ENCODE measurements around the gene P3H3.

Gene P3H3

GRCh38 chr12:6831450-6831995 is 3.3 kb downstream of the P3H3 start:
- H3K9me3 ChIP-seq (ENCODE audit: control insufficient read depth, low read length): no peaks in the 10 kb centered on the region
- no peaks in the 10 kb centered on the region for H3K36me3 ChIP-seq (ENCODE audit: control insufficient read depth, insufficient read depth, low read length)
- H3K4me3 ChIP-seq (ENCODE audit: low read length): no peak overlapping the region
- peaks cover 40% of the 10 kb centered on the region for H3K27me3 ChIP-seq (ENCODE audit: control insufficient read depth, insufficient read depth, low read length)
- H3K9ac ChIP-seq (ENCODE audit: low read length): no peak overlapping the region
- peaks cover 21% of the 10 kb centered on the region for H3K4me1 ChIP-seq (ENCODE audit: control insufficient read depth, insufficient read depth, low read length)

- no peaks in the 10 kb centered on the region for H3K36me3 ChIP-seq (ENCODE audit: control insufficient read depth, insufficient read depth, low read length)
These were observed 3.9 kb downstream of the P3H3 start for GRCh38 chr12:6832125-6832524.

GRCh38 chr12:6833189-6833890 is 5.1 kb downstream of the P3H3 start:
- H3K27me3 ChIP-seq (ENCODE audit: control insufficient read depth, insufficient read depth, low read length): peaks cover 24% of the 10 kb centered on the region
- H3K36me3 ChIP-seq (ENCODE audit: control insufficient read depth, insufficient read depth, low read length): no peaks in the 10 kb centered on the region
- no peak overlapping the region for H3K4me3 ChIP-seq (ENCODE audit: low read length)
- peaks cover 14% of the 10 kb centered on the region for H3K4me1 ChIP-seq (ENCODE audit: control insufficient read depth, insufficient read depth, low read length)
- no peaks in the 10 kb centered on the region for H3K9me3 ChIP-seq (ENCODE audit: control insufficient read depth, low read length)
- no peak overlapping the region for H3K9ac ChIP-seq (ENCODE audit: low read length)

More at GRCh38 chr12:6832125-6832524, 3.9 kb downstream of the P3H3 start:
- Histone ChIP-seq H3K4me3 (ENCODE audit: low read length) (no peak overlapping the region), H3K9me3 (ENCODE audit: control insufficient read depth, low read length) (no peaks in the 10 kb centered on the region), H3K27me3 (ENCODE audit: control insufficient read depth, insufficient read depth, low read length) (peaks cover 34% of the 10 kb centered on the region), H3K9ac (ENCODE audit: low read length) (no peak overlapping the region), H3K4me1 (ENCODE audit: control insufficient read depth, insufficient read depth, low read length) (peaks cover 19% of the 10 kb centered on the region)

GRCh38 chr12:6834254-6834653 is 6.0 kb downstream of the P3H3 start:
- H3K9me3 ChIP-seq (ENCODE audit: control insufficient read depth, low read length): no peaks in the 10 kb centered on the region
- peaks cover 18% of the 10 kb centered on the region for H3K27me3 ChIP-seq (ENCODE audit: control insufficient read depth, insufficient read depth, low read length)
- H3K4me1 ChIP-seq (ENCODE audit: control insufficient read depth, insufficient read depth, low read length): peaks cover 11% of the 10 kb centered on the region
- H3K4me3 ChIP-seq (ENCODE audit: low read length): no peak overlapping the region
- H3K9ac ChIP-seq (ENCODE audit: low read length): no peak overlapping the region
- H3K36me3 ChIP-seq (ENCODE audit: control insufficient read depth, insufficient read depth, low read length): no peaks in the 10 kb centered on the region

GRCh38 chr12:6834873-6835272 is 6.7 kb downstream of the P3H3 start:
- Histone ChIP-seq H3K36me3 (ENCODE audit: control insufficient read depth, insufficient read depth, low read length) (no peaks in the 10 kb centered on the region), H3K4me3 (ENCODE audit: low read length) (no peak overlapping the region), H3K4me1 (ENCODE audit: control insufficient read depth, insufficient read depth, low read length) (peaks cover 5% of the 10 kb centered on the region), H3K27me3 (ENCODE audit: control insufficient read depth, insufficient read depth, low read length) (peaks cover 12% of the 10 kb centered on the region), H3K9me3 (ENCODE audit: control insufficient read depth, low read length) (no peaks in the 10 kb centered on the region), H3K9ac (ENCODE audit: low read length) (no peak overlapping the region)

GRCh38 chr12:6836851-6837250 is 8.6 kb downstream of the P3H3 start:
- no peaks in the 10 kb centered on the region for H3K27me3 ChIP-seq (ENCODE audit: control insufficient read depth, insufficient read depth, low read length)
- H3K4me3 ChIP-seq (ENCODE audit: low read length): no peak overlapping the region
- H3K9me3 ChIP-seq (ENCODE audit: control insufficient read depth, low read length): no peaks in the 10 kb centered on the region
- no peaks in the 10 kb centered on the region for H3K36me3 ChIP-seq (ENCODE audit: control insufficient read depth, insufficient read depth, low read length)
- peaks cover 13% of the 10 kb centered on the region for H3K4me1 ChIP-seq (ENCODE audit: control insufficient read depth, insufficient read depth, low read length)
- no peak overlapping the region for H3K9ac ChIP-seq (ENCODE audit: low read length)

- Histone ChIP-seq H3K9ac (ENCODE audit: low read length) (no peak overlapping the region), H3K27me3 (ENCODE audit: control insufficient read depth, insufficient read depth, low read length) (no peaks in the 10 kb centered on the region), H3K4me3 (ENCODE audit: low read length) (no peak overlapping the region), H3K4me1 (ENCODE audit: control insufficient read depth, insufficient read depth, low read length) (peaks cover 16% of the 10 kb centered on the region), H3K9me3 (ENCODE audit: control insufficient read depth, low read length) (no peaks in the 10 kb centered on the region), H3K36me3 (ENCODE audit: control insufficient read depth, insufficient read depth, low read length) (no peaks in the 10 kb centered on the region)
These were observed 9.3 kb downstream of the P3H3 start for GRCh38 chr12:6837370-6838060.

- no peaks in the 10 kb centered on the region for H3K27me3 ChIP-seq (ENCODE audit: control insufficient read depth, insufficient read depth, low read length)
- H3K36me3 ChIP-seq (ENCODE audit: control insufficient read depth, insufficient read depth, low read length): no peaks in the 10 kb centered on the region
- peaks cover 26% of the 10 kb centered on the region for H3K4me1 ChIP-seq (ENCODE audit: control insufficient read depth, insufficient read depth, low read length)
- H3K4me3 ChIP-seq (ENCODE audit: low read length): no peak overlapping the region
- H3K9me3 ChIP-seq (ENCODE audit: control insufficient read depth, low read length): no peaks in the 10 kb centered on the region
- no peak overlapping the region for H3K9ac ChIP-seq (ENCODE audit: low read length)
These were observed 10.6 kb downstream of the P3H3 start for GRCh38 chr12:6838854-6839253.

GRCh38 chr12:6839482-6840201 is 11.4 kb downstream of the P3H3 start:
- H3K4me1 ChIP-seq (ENCODE audit: control insufficient read depth, insufficient read depth, low read length): peaks cover 26% of the 10 kb centered on the region
- H3K9ac ChIP-seq (ENCODE audit: low read length): no peak overlapping the region
- H3K36me3 ChIP-seq (ENCODE audit: control insufficient read depth, insufficient read depth, low read length): no peaks in the 10 kb centered on the region
- no peaks in the 10 kb centered on the region for H3K9me3 ChIP-seq (ENCODE audit: control insufficient read depth, low read length)
- no peak overlapping the region for H3K4me3 ChIP-seq (ENCODE audit: low read length)
- H3K27me3 ChIP-seq (ENCODE audit: control insufficient read depth, insufficient read depth, low read length): no peaks in the 10 kb centered on the region

- Histone ChIP-seq H3K4me3 (ENCODE audit: low read length) (no peak overlapping the region), H3K4me1 (ENCODE audit: control insufficient read depth, insufficient read depth, low read length) (peaks cover 26% of the 10 kb centered on the region), H3K27me3 (ENCODE audit: control insufficient read depth, insufficient read depth, low read length) (no peaks in the 10 kb centered on the region), H3K9me3 (ENCODE audit: control insufficient read depth, low read length) (no peaks in the 10 kb centered on the region), H3K36me3 (ENCODE audit: control insufficient read depth, insufficient read depth, low read length) (no peaks in the 10 kb centered on the region), H3K9ac (ENCODE audit: low read length) (no peak overlapping the region)
These were observed 12.1 kb downstream of the P3H3 start for GRCh38 chr12:6840330-6840729.

GRCh38 chr12:6840761-6841515 is 12.7 kb downstream of the P3H3 start, which contains the start of gene GNB3:
Gene GNB3, plus strand, starts transcription at chr12:6840925. Its CDS starts 363 bp downstream, at chr12:6841288.
- Histone ChIP-seq H3K36me3 (ENCODE audit: control insufficient read depth, insufficient read depth, low read length) (no peaks in the 10 kb centered on the region), H3K9ac (ENCODE audit: low read length) (no peak within 1 kb of the TSS), H3K9me3 (ENCODE audit: control insufficient read depth, low read length) (no peaks in the 10 kb centered on the region)

More at GRCh38 chr12:6840761-6841515, 12.7 kb downstream of the P3H3 start, which contains the start of gene GNB3:
- no peaks in the 10 kb centered on the region for H3K27me3 ChIP-seq (ENCODE audit: control insufficient read depth, insufficient read depth, low read length)
- no peak within 1 kb of the TSS for H3K4me3 ChIP-seq (ENCODE audit: low read length)
- H3K4me1 ChIP-seq (ENCODE audit: control insufficient read depth, insufficient read depth, low read length): peaks cover 24% of the 10 kb centered on the region
